Measurements from ENCODE around the gene THOC1. TPM values are rescaled to one million over a fixed set of nuclear protein-coding genes. Genes with fewer than 3 reads are reported as not detected.

THOC1 gene
- total and polyA plus RNA-seq, 12 donors, result 7.7 to 64.3 (median 10.0) TPM

GRCh38 chr18:297936-298335 lies 30.1 kb upstream of the THOC1 start:
- no peak overlapping the region for H3K27ac ChIP-seq
- no peak for TF ChIP-seq CTCF (IDR thresholded peaks at IDR 0.05)
- no peak overlapping the region for H3K4me3 ChIP-seq
- H3K27me3 ChIP-seq, result peaks cover 0 to 4% (median 0%) of the 10 kb centered on the region in 7 donors
- no peaks in the 10 kb centered on the region for H3K36me3 ChIP-seq
- ATAC-seq (no peak), DNase-seq (no peak)
- intact Hi-C loops (cut with DNase I), result loop anchor here in 1 of 10 donors (10.0 kb wide), 1 partner anchor 47 kb away; no protein-coding TSS in a partner anchor
- peaks cover 0 to 9% (median 0%) of the 10 kb centered on the region in 9 donors for H3K4me1 ChIP-seq
- 81 to 88% methylated on average over 2 of the region's 2 CpGs for WGBS, 2 donors
- peaks cover 0 to 8% (median 0%) of the 10 kb centered on the region in 11 donors for H3K9me3 ChIP-seq

- Histone ChIP-seq H3K27me3 (peaks cover 0 to 4% (median 0%) of the 10 kb centered on the region in 7 donors), H3K36me3 (no peaks in the 10 kb centered on the region), H3K27ac (no peak overlapping the region), H3K4me1 (peaks cover 0 to 3% (median 0%) of the 10 kb centered on the region in 9 donors), H3K9me3 (peaks cover 0 to 8% (median 0%) of the 10 kb centered on the region in 11 donors), H3K4me3 (no peak overlapping the region)
- ATAC-seq, result no peak
- 68 to 73% methylated on average over 3 of the region's 3 CpGs for WGBS, 2 donors
- no peak for DNase-seq
- no peak for TF ChIP-seq CTCF (IDR thresholded peaks at IDR 0.05)
- intact Hi-C loops (cut with DNase I), result loop anchor here in 1 of 10 donors (10.0 kb wide), 1 partner anchor 49 kb away; no protein-coding TSS in a partner anchor
Observed at GRCh38 chr18:295756-296490, 28.1 kb upstream of the THOC1 start.

- H3K4me1 ChIP-seq, result peaks cover 0 to 3% (median 0%) of the 10 kb centered on the region in 9 donors
- no peak for TF ChIP-seq CTCF (IDR thresholded peaks at IDR 0.05)
- peaks cover 0 to 7% (median 0%) of the 10 kb centered on the region in 7 donors for H3K27me3 ChIP-seq
- no peak overlapping the region for H3K4me3 ChIP-seq
- ATAC-seq (no peak), DNase-seq (no peak)
- no peak overlapping the region for H3K27ac ChIP-seq
- intact Hi-C loops (cut with DNase I), result loop anchor here in 2 of 10 donors (5.0 to 10.0 kb wide), 2 partner anchors 50 to 323 kb away; no protein-coding TSS in a partner anchor
- WGBS, 2 donors, result 88 to 90% methylated on average over 3 of the region's 3 CpGs
- no peaks in the 10 kb centered on the region for H3K36me3 ChIP-seq
- peaks cover 0 to 8% (median 0%) of the 10 kb centered on the region in 11 donors for H3K9me3 ChIP-seq
Observed at GRCh38 chr18:294566-294965, 26.7 kb upstream of the THOC1 start.

GRCh38 chr18:293536-293935 lies 25.7 kb upstream of the THOC1 start:
- ATAC-seq (peak in 2 of 8 donors; percentile 46 to 49), DNase-seq (no peak)
- TF ChIP-seq CTCF (IDR thresholded peaks at IDR 0.05), result peak in 5 of 9 donors; percentile 11 to 37 (median 18)
- intact Hi-C loops (cut with DNase I), result loop anchor here in 5 of 10 donors (2.0 to 10.0 kb wide), 5 partner anchors 51 to 324 kb away; no protein-coding TSS in a partner anchor
- 82 to 89% methylated on average over 4 of the region's 4 CpGs for WGBS, 2 donors
- Histone ChIP-seq H3K27ac (no peak overlapping the region), H3K4me3 (no peak overlapping the region), H3K27me3 (peaks cover 0 to 7% (median 0%) of the 10 kb centered on the region in 7 donors), H3K4me1 (peaks cover 0 to 4% (median 0%) of the 10 kb centered on the region in 9 donors), H3K9me3 (peaks cover 0 to 8% (median 0%) of the 10 kb centered on the region in 11 donors), H3K36me3 (no peaks in the 10 kb centered on the region)
